Karpas-422 (cell line): Measurements from ENCODE around the gene CYP4F11. TPM values are rescaled to one million over a fixed set of nuclear protein-coding genes. Genes with fewer than 3 reads are reported as not detected.
"Not testable (repeated sequence)": the region's sequence is repeated elsewhere in the genome, so short reads cannot be mapped to it uniquely, and the experiment has no call there.

Source experiments
- DNase-seq: peaks from one replicate; pipeline ENCODE4 v3.0.0-alpha.2; 2015
- H2AFZ ChIP-seq: fragments of 200-600 bp; sonication (generic); 2 replicates; pipeline ENCODE4 v1.6.1; 2014; ENCODE audit warnings: antibody characterized with exemption, low read length, mixed read lengths
- H3K27ac ChIP-seq: fragments of 200-600 bp; sonication (generic); 2 replicates; pipeline ENCODE4 v1.5.1; 2014; ENCODE audit warnings: mild to moderate bottlenecking, low read length, moderate library complexity
- H3K27me3 ChIP-seq: fragments of 200-600 bp; sonication (generic); 2 replicates; pipeline ENCODE4 v1.6.1; 2014; ENCODE audit warnings: low read length, mixed read lengths
- H3K36me3 ChIP-seq: fragments of 200-600 bp; sonication (generic); 2 replicates; pipeline ENCODE4 v1.6.1; 2014; ENCODE audit warnings: low read length, mixed read lengths; ENCODE audit not compliant: insufficient read depth
- H3K4me1 ChIP-seq: fragments of 200-600 bp; sonication (generic); 2 replicates; pipeline ENCODE4 v1.6.1; 2014; ENCODE audit warnings: mild to moderate bottlenecking, low read length, mixed read lengths
- H3K4me2 ChIP-seq: fragments of 200-600 bp; sonication (generic); 2 replicates; pipeline ENCODE4 v1.6.1; 2014; ENCODE audit warnings: low read length, low read depth, mild to moderate bottlenecking; ENCODE audit not compliant: poor library complexity, severe bottlenecking
- H3K4me3 ChIP-seq: fragments of 200-600 bp; sonication (generic); 2 replicates; pipeline ENCODE4 v1.5.1; 2014; ENCODE audit warnings: mild to moderate bottlenecking, antibody characterized with exemption, low read length, mixed read lengths
- H3K79me2 ChIP-seq: fragments of 200-600 bp; sonication (generic); 2 replicates; pipeline ENCODE4 v1.6.1; 2014; ENCODE audit warnings: mild to moderate bottlenecking, low read length, mixed read lengths
- H3K9ac ChIP-seq: fragments of 200-600 bp; sonication (generic); 2 replicates; pipeline ENCODE4 v1.6.0; 2014; ENCODE audit warnings: low read length
- H3K9me2 ChIP-seq: fragments of 200-600 bp; sonication (generic), shearing (Covaris generic); replicated peaks from 2 replicates; pipeline ENCODE4 v1.6.0; 2014; ENCODE audit warnings: mild to moderate bottlenecking, low read length, moderate library complexity; ENCODE audit not compliant: insufficient read depth
- H3K9me3 ChIP-seq: fragments of 300-700, 200-600 bp; sonication (generic); 2 replicates; pipeline ENCODE4 v1.6.1; 2014; ENCODE audit warnings: low read length, mixed read lengths
- H4K20me1 ChIP-seq: fragments of 200-600 bp; sonication (generic); 2 replicates; pipeline ENCODE4 v1.6.1; 2014; ENCODE audit warnings: mild to moderate bottlenecking, antibody characterized with exemption, low read length, low read depth; ENCODE audit not compliant: insufficient read depth
- total RNA-seq: library from RNA; depleted of rRNA; stranded (reverse); fragments of >200 nt; shearing (Covaris generic); gene quantifications from 2 replicates; pipeline ENCODE4 v1.2.3, GENCODE V29; 2014; ENCODE audit warnings: low replicate concordance

CYP4F11 gene
- total RNA-seq, 1 experiment from 2014 or later, result not detected

DNA sequence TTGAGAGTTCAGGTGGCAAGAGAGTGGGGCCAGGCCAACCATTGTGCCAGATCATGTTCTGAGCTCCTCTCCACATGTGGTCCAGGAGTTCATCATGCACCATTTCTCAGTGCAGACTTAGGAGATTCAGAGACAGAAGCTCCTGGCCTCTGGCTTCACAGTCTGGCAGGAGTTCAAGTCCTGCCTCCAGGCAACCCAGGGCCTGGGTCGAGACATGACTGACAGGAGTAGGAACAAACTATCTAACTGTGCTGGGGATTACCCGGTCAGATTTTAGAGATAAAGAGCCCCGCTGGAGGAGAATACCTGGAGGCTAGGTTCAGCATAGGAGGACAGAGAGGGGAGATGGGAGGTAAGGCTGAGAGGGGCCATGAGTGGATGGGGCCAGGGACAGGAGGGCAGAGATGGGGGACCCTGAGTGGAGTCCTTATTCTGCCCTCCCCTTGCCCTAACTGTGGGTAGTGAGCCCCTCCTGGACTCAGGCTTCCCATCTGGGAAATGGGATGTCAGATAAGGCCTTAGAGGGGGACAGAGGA is 906 bp upstream of the CYP4F11 start:
- H3K9me3 ChIP-seq, result no peaks in the 10 kb centered on the region
- H3K79me2 ChIP-seq, result no peaks in the 10 kb centered on the region
- H4K20me1 ChIP-seq, result no peaks in the 10 kb centered on the region
- H3K27ac ChIP-seq, result no peak overlapping the region
- no peak overlapping the region for H3K4me2 ChIP-seq
- no peaks in the 10 kb centered on the region for H3K36me3 ChIP-seq
- no peak overlapping the region for H3K9ac ChIP-seq
- no peak overlapping the region for H2AFZ ChIP-seq
- H3K9me2 ChIP-seq, result no peaks in the 10 kb centered on the region
- no peaks in the 10 kb centered on the region for H3K27me3 ChIP-seq
- DNase-seq, result no peak
- no peaks in the 10 kb centered on the region for H3K4me1 ChIP-seq
- H3K4me3 ChIP-seq, result no peak overlapping the region

DNA sequence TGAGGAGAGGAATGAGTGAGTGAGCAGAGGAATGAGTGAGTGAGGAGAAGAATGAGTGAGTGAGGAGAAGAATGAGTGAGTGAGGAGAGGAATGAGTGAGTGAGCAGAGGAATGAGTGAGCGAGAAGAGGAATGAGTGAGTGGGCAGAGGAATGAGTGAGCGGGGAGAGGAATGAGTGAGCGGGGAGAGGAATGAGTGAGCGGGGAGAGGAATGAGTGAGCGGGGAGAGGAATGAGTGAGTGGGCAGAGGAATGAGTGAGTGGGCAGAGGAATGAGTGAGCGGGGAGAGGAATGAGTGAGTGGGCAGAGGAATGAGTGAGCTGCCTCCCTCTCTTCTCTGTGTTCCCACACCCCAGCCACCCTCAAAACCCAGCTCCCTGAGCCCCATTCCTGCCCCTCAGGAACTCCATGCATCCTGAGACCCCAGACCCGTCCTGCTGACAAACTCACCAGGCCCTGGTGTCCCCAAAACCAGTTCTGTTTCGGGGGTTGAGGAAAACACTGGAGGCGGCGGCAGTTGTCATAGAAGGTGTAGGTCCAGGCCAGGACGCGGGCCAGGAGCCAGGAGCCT is 483 bp downstream of the CYP4F11 start:
- H3K4me3 ChIP-seq, H3K79me2 ChIP-seq, H2AFZ ChIP-seq, H3K27ac ChIP-seq, H3K27me3 ChIP-seq, H4K20me1 ChIP-seq, H3K9me3 ChIP-seq, DNase-seq, H3K4me1 ChIP-seq, H3K9ac ChIP-seq, H3K36me3 ChIP-seq, H3K9me2 ChIP-seq, H3K4me2 ChIP-seq: not testable (repeated sequence)

DNA sequence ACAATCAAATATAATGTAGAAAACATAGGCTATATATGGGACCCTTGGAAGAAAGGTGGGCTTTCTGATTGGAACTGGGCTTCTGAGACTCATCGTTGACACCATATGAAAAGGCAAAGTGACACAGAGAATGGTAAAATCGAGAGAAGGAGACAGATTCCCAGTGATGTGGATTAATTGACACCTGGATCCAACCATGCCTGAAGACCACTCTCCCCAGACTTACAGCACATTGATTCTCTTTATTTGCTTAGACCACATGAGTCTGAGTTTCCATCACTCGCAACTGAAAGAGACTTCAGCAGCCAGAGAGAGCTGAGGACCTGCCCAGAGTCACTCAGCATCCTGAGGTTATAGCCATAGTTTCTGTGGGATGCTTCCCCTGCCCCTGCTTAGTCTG is 6.0 kb downstream of the CYP4F11 start:
- no peak for DNase-seq
- no peak overlapping the region for H2AFZ ChIP-seq
- H3K27me3 ChIP-seq, result no peaks in the 10 kb centered on the region
- H3K36me3 ChIP-seq, result no peaks in the 10 kb centered on the region
- H3K9ac ChIP-seq, result no peak overlapping the region
- H3K4me3 ChIP-seq, result no peak overlapping the region
- H4K20me1 ChIP-seq, result no peaks in the 10 kb centered on the region
- H3K9me3 ChIP-seq, result no peaks in the 10 kb centered on the region
- H3K4me2 ChIP-seq, result no peak overlapping the region
- H3K9me2 ChIP-seq, result no peaks in the 10 kb centered on the region
- no peaks in the 10 kb centered on the region for H3K4me1 ChIP-seq
- no peaks in the 10 kb centered on the region for H3K79me2 ChIP-seq
- no peak overlapping the region for H3K27ac ChIP-seq

DNA sequence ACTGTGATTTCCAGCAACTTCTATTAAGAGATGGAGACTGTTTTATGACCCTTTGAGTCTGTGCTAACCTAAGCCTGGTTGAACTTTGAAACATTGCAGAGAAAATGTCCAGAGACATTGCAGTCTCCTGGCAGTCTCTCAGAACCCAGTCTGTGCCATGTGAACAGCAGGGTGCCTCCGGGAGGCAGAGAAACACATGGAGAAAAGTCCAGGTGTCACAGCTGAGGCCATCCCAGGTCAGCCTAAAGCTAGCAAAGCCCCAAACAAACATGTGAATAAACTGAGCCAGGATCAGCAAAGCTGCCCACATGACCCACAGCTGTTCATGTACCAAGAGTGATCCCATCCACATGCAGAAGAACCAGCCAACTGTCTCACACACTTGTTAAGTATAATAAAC is 7.8 kb downstream of the CYP4F11 start:
- no peaks in the 10 kb centered on the region for H3K4me1 ChIP-seq
- H3K27ac ChIP-seq, result no peak overlapping the region
- no peaks in the 10 kb centered on the region for H3K9me2 ChIP-seq
- H4K20me1 ChIP-seq, result no peaks in the 10 kb centered on the region
- H3K27me3 ChIP-seq, result no peaks in the 10 kb centered on the region
- no peaks in the 10 kb centered on the region for H3K36me3 ChIP-seq
- H3K9ac ChIP-seq, result no peak overlapping the region
- no peak overlapping the region for H2AFZ ChIP-seq
- H3K79me2 ChIP-seq, result no peaks in the 10 kb centered on the region
- no peak overlapping the region for H3K4me3 ChIP-seq
- no peak overlapping the region for H3K4me2 ChIP-seq
- no peak for DNase-seq
- no peaks in the 10 kb centered on the region for H3K9me3 ChIP-seq

DNA sequence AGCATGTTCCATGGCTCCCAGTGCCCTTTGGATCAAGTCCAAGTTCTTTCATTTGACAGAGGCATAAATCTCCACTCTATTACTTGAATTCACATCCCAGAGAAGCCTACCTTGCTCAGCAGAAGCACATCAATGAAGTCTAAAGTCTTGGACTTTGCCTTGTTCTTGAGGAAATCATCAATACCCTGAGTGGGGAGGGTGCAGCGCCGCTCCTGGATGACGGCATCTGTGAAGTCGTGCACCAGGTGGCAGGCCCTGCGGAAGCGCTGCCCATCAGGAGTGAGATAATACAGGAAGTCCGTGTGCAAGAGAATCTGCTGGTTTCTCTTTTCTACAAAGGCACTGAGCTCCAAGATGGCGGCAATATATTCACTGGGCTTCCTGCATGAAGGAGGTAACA is 10.6 kb downstream of the CYP4F11 start:
- Histone ChIP-seq H3K27ac (no peak overlapping the region), H3K9me2 (no peaks in the 10 kb centered on the region), H3K9me3 (no peaks in the 10 kb centered on the region), H3K4me1 (no peaks in the 10 kb centered on the region), H3K27me3 (no peaks in the 10 kb centered on the region), H3K36me3 (no peaks in the 10 kb centered on the region), H3K79me2 (no peaks in the 10 kb centered on the region), H4K20me1 (no peaks in the 10 kb centered on the region), H2AFZ (no peak overlapping the region), H3K4me3 (no peak overlapping the region), H3K4me2 (no peak overlapping the region), H3K9ac (no peak overlapping the region)
- no peak for DNase-seq

DNA sequence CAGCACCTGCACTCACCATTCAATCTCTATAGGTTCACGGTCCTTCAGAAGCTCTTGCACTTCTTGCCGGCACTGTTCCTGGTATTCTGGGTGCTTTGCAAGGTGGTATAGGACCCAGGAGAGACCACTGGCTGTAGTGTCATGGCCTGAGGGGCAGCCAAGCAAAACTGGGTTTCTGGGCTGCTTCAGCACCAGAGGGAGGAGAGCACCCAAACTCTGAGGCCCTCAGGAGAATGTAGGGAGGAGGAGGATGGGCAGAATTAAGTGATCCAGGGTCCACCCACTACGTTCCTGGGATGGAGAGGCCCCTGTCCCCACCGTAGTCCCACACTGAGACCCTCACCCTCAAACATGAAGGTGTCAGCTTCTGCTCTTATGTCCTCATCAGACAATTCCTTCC is 12.3 kb downstream of the CYP4F11 start:
- Histone ChIP-seq H3K36me3 (no peaks in the 10 kb centered on the region), H3K9me3 (no peaks in the 10 kb centered on the region), H2AFZ (no peak overlapping the region), H3K4me1 (no peaks in the 10 kb centered on the region), H4K20me1 (no peaks in the 10 kb centered on the region), H3K27me3 (no peaks in the 10 kb centered on the region), H3K9me2 (no peaks in the 10 kb centered on the region), H3K4me3 (no peak overlapping the region), H3K27ac (no peak overlapping the region), H3K79me2 (no peaks in the 10 kb centered on the region), H3K4me2 (no peak overlapping the region), H3K9ac (no peak overlapping the region)
- no peak for DNase-seq

DNA sequence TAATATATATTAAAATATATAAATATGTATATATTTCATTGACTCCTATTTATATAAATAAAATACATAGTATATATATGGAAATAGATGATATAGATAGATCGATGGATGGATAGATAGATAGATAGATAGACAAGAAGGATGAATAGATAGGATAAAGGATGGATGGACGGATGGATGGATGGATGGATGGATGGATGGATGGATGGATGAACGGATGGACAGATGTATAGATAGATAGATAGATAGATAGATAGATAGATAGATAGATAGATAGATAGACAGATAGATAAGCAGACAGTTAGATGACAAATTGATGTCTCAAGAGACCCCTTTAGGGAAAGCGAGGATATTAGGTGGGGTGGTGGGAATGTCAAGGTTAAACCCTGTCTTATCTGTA is 15.1 kb downstream of the CYP4F11 start:
- H3K9me3 ChIP-seq, result no peaks in the 10 kb centered on the region; the same call in 1 of the 2 replicates
- no peaks in the 10 kb centered on the region for H4K20me1 ChIP-seq

DNA sequence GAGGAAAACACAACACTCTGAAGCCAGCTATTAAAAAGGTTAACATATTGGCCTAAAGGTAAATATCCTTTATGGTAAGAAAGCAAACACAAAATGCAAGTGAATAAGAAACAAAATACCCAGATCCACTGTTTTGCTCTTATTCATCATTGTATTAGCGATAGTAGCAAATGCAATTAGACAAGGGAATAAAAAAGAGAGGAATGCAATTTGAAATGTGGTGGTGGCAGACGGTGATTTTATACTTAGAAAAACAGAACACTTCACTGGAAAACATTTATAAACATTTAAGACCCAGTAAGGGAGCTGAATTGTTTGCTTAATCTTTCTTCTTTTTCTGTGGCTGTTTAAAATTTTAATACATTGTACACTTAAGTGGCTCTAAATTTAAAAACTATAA is 19.2 kb downstream of the CYP4F11 start:
- Histone ChIP-seq H3K9me2 (no peaks in the 10 kb centered on the region), H3K27me3 (no peaks in the 10 kb centered on the region), H3K4me1 (no peaks in the 10 kb centered on the region), H4K20me1 (no peaks in the 10 kb centered on the region), H3K4me2 (no peak overlapping the region), H3K4me3 (no peak overlapping the region), H3K27ac (no peak overlapping the region), H3K79me2 (no peaks in the 10 kb centered on the region), H2AFZ (no peak overlapping the region), H3K9ac (no peak overlapping the region), H3K9me3 (no peaks in the 10 kb centered on the region; the same call in 1 of the 2 replicates), H3K36me3 (no peaks in the 10 kb centered on the region)
- DNase-seq, result no peak

More for the DNA sequence above, 15.1 kb downstream of the CYP4F11 start:
- no peak for DNase-seq
- Histone ChIP-seq H3K4me2 (no peak overlapping the region), H3K27ac (no peak overlapping the region), H3K9me2 (no peaks in the 10 kb centered on the region), H3K79me2 (no peaks in the 10 kb centered on the region), H3K36me3 (no peaks in the 10 kb centered on the region), H3K4me1 (no peaks in the 10 kb centered on the region), H2AFZ (no peak overlapping the region), H3K27me3 (no peaks in the 10 kb centered on the region), H3K4me3 (no peak overlapping the region), H3K9ac (no peak overlapping the region)
